GM12801 (cell line): ENCODE data around the gene ADAMTS17.

ENCODE experiments used
- CTCF ChIP-seq: IDR thresholded peaks from one replicate; pipeline ENCODE4 v1.5.1; 2011; ENCODE audit warnings: control low read depth; ENCODE audit not compliant: insufficient read length; ENCODE audit errors: extremely low read depth

ADAMTS17 gene

GRCh38 chr15:100229181-100230163, 112.3 kb downstream of the ADAMTS17 start:
- no peak for TF ChIP-seq CTCF

- TF ChIP-seq CTCF, result no peak
Measured at GRCh38 chr15:100227781-100228180, 114.0 kb downstream of the ADAMTS17 start.

- no peak for TF ChIP-seq CTCF
Measured at GRCh38 chr15:100226107-100226506, 115.7 kb downstream of the ADAMTS17 start.

- TF ChIP-seq CTCF, result no peak
Measured at GRCh38 chr15:100224206-100225185, 117.3 kb downstream of the ADAMTS17 start.

- no peak for TF ChIP-seq CTCF
Measured at GRCh38 chr15:100222349-100222715, 119.4 kb downstream of the ADAMTS17 start.

GRCh38 chr15:100221471-100222348, 120.1 kb downstream of the ADAMTS17 start:
- TF ChIP-seq CTCF, result no peak
